ENCODE measurements around the gene CACHD1.

GRCh38 chr1:64570267-64570855, 100.4 kb downstream of the CACHD1 start:
- no peak for TF ChIP-seq POLR2A (IDR thresholded peaks at IDR 0.05)
- no peak for TF ChIP-seq CTCF (IDR thresholded peaks at IDR 0.05)
- no peak for TF ChIP-seq POLR2AphosphoS5 (IDR thresholded peaks at IDR 0.05)

Data from prostate gland (tissue), 2 donors.